Suppressor macrophage treated with lipopolysaccharide for 4 hours (primary cell): ENCODE data around the gene APELA.
"Not testable (repeated sequence)": the region's sequence is repeated elsewhere in the genome, so short reads cannot be mapped to it uniquely, and the experiment has no call there.

Experiments used
- DNase-seq: peaks from one replicate; pipeline ENCODE4 v3.0.0-alpha.2; 2020

APELA gene

DNA sequence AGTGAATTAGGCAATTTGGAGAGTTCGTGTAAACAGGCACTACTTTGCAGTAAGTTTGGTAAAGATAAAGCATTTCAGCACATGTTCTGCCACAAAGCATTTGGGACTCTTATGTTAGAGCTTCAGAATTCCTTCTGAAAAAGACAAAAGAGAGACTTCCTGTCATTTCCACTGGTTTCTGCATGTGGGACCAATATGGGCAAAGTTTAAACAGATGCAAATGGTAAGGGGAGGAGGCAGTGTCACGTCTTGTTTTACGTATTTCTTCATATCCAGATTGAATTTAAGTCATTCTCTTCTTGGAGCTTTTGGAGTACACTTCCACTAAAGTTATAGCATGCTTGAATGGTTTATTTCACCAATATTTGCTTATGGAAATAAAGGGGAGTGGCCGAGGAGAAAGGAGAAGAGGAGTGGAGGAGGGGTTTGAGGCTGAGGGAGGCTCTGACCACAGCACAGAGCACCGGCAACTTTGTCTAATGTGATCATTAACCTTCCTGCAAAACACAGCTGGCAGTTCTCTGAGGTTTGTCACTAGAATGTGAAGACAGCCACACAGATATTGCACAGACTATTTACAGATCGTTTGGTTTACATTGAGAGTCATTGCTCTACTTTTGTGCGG, at the start of gene APELA:
APELA (plus strand) TSS at position 479 of the 625 bp plus-strand sequence. CDS start 154 bp downstream, outside the sequence.
- no peak for DNase-seq

GRCh38 chr4:164828955-164829354, 48.0 kb upstream of the APELA start:
- DNase-seq, result no peak

DNA sequence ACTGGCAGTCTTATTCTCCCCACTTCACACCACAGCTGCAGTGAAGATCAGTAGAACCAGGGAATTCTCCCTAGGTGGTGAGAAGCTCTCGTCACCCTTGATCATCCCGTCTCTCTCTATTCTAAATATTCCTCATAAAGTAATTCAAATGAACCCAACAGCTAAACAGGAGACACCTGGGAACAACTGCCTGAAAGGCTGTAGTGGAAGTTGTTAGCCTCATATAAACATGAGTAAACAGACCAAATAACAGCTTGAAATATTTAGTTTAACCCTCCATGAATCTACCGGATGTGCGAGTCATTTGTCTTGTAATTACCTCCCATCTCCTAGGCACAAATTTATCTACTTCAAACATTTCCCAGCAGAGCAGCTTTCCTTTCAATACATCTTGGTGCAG, 30.4 kb upstream of the APELA start:
- DNase-seq, result no peak

GRCh38 chr4:164847016-164847415, 30.0 kb upstream of the APELA start:
- no peak for DNase-seq

DNA sequence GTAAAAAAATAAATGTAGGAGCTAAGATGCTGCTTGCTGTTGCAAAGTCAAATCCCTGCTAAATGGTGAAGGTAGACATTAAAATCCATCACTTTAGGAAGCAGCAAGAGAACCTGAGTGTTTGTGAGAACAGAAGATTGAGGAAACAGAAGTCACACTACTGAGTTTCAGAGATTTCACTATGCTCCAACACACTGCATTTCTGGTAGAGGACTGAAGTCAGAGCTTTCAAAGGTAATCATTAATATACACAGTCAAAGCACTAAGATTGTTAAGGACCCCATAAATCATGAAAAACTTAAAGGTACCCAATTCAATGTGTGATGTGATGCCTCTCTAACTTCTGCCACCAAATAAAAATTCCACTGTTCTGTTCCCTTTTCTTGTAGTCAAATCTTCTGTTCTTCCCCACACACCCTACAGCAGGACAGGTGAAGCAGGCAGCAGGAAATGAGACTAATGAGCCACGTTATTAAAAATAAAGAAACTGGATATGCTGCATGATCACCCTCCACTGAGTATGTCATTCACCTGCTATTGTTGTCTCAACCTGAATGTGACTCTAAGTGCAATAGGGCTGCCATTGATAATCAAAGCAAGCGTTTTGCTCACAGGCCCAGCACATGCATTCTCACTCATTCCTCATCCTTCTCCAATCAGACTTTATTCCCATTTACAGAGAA, 28.9 kb upstream of the APELA start:
- DNase-seq, result no peak

- DNase-seq, result no peak
Observed at GRCh38 chr4:164856396-164856795, 20.6 kb upstream of the APELA start.

DNA sequence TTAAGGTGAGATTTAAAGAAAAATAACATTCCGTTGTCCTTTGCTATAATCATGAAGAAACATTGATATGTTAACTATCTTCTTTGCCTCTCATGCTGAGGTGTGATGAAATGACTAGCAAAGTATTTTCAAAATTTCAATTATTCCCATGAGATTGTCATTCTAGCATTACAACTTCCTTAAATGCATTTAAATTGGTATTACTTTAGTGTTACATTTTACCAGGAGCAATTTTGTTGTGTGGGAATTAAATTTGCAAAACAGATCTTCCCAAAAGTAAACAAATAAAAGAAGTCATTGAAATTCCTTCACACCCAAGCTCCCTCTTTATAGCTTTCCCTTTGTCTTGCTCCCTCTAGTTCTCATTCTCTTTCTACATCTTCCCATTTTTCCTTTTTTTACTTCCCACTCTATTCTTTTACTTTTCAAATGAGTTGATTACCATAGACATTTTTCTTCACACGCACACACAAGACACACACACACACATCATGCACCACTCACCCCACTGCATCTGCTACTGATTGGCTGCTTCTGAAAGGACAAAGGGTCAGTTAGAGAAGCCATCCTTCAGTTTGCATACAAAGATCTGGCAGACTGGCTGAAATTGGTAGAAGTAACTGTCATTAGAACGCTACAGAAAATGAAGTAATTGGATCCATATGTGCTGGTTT, 10.0 kb upstream of the APELA start:
- DNase-seq, result no peak

GRCh38 chr4:164871673-164872072, 5.3 kb upstream of the APELA start:
- DNase-seq, result no peak

DNA sequence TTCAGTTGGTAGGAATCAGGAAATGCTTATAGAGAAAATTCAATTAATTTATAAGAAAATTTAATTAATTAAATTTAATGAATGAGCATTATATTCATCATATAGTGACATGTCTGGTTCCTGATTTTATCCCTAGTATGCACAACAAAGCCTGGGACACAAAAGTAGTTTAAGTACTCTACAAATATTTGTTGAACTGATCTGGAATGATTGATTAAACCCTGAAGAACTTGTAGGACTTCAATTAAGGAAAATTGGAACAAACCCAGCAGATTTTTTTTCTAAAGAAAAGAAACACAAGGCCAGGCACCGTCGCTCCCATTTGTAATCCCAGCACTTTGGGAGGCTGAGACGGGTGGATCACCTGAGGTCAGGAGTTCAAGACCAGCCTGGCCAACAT, 4.5 kb upstream of the APELA start:
- no peak for DNase-seq

DNA sequence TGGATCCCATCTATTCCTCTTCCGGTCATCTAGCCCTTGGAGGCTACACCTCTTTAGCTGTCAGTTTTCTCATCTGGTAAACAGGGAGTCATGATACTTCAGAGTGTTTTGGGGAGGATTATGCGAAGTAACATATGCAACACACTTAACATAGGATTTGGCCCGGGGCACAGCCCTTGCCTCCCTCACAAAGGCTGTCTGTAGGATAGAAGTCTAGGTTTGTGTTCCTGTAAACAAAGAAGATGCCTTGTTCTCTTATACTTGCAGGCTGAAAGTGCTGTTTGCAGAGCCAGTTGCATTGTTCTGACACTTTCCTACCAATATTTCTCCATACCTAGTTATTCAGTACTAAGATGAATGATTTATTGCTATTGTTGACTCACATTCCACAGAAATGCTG, 2.2 kb upstream of the APELA start:
- DNase-seq, result no peak

GRCh38 chr4:164880489-164881262, 3.7 kb downstream of the APELA start:
- no peak for DNase-seq

GRCh38 chr4:164888096-164888715, 11.2 kb downstream of the APELA start:
- no peak for DNase-seq

GRCh38 chr4:164890691-164891090, 13.7 kb downstream of the APELA start:
- no peak for DNase-seq

DNA sequence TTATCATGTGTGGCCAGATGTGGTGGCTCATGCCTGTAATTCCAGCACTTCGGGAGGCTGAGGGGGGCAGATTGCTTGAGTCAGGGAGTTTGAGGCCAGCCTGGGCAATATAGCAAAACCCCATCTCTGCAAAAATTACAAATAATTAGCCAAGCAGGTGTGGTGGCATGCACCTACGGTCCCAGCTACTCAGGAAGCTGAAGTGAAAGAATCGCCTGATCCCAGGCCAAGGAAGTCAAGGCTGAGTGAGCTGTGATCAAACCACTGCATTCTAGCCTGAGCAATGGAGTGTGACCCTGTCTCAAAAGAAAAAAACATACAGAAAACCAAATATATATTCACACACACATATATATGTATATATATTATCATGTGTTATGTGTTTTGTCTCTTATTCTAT, 15.0 kb downstream of the APELA start:
- no peak for DNase-seq

DNA sequence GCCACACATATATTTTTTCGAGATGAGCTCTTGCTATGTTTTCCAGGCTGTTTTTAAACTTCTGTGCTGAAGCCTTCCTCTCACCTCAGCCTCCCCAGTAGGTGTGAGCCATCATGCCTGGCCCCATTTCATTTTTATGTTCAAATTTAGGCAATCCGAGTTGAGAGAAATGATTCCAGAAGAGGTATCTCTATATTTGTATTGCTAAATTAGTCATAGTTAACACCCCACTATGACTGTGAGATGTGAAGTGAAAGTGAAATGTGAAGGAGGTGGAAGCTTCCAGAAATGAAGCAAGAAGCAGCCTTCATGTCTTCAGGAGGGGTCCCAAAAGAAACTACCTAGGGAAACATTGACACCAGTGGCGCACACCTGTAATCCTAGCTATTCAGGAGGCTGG, 17.7 kb downstream of the APELA start:
- DNase-seq, result no peak

DNA sequence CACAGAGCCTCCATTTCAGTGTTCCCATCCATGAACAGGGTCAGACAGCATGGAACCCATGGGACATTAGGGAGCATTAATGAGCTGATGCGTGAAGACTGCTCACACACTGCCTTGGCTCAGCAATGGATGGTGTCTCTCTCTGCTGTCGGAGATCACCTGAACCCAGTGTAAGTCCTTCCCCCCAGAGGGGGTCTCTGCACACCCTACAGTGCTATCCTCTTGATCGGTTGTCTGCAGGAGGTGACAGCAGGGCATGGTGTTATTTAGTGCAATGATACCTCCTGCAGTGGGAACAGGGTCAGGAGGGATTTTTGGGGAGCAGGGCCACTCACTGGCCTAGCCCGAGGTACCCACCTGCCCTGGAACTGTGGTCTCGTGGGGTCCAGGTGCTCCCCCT, 25.6 kb downstream of the APELA start:
- DNase-seq, result no peak

DNA sequence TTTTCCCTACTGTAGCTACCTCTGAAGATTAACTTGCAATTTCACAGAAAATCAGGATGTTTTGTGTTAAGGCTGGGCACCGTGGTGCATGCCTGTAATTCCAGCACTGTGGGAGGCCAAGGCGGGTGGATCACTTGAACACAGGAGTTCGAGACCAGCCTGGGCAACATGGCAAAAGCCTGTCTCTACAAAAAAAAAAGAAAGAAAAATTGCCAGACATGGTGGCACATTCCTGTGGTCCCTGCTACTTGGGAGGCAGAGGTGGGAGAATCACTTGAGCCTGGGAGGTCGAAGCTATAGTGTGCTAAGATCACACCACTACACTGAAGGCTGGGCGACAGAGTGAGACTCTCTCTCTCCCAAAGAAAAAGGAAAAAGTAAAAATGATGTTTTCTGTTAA, 27.4 kb downstream of the APELA start:
- DNase-seq, result no peak

DNA sequence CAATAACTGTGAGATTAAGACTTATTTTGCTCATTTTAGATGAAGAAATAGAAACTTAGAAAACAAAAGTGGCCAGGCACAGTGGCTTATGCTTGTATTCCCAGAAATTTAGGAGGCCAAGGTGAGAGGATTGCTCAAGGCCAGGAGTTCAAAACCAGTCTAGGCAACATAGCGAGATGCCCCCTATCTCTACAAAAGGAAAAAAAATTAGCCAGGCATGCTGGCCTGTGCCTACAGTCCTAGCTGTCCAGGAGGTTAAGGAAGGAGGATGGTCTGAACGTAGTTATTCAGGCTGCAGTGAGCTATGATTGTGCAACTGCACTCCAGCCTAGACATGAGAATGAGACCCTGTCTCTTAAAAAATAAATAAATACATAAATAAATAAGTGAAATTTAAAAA, 28.0 kb downstream of the APELA start:
- DNase-seq, result no peak

GRCh38 chr4:164906368-164906767, 29.4 kb downstream of the APELA start:
- no peak for DNase-seq

GRCh38 chr4:164913506-164913905, 36.5 kb downstream of the APELA start:
- DNase-seq, result not testable (repeated sequence)

- DNase-seq, result no peak
Observed at GRCh38 chr4:164918956-164919355, 42.0 kb downstream of the APELA start.

- DNase-seq, result no peak
Observed at GRCh38 chr4:164924670-164925238, 47.8 kb downstream of the APELA start.

GRCh38 chr4:164926301-164926700, 49.3 kb downstream of the APELA start:
- no peak for DNase-seq
